Ovary (tissue), 9 donors: ENCODE data around the gene PROSER3. TPM values are rescaled to one million over a fixed set of nuclear protein-coding genes. Genes with fewer than 3 reads are reported as not detected.
A peak's percentile ranks its signal among the peaks of the same experiment; 100 is the strongest.

Experiments used
- DNase-seq, 5 donors: peaks; one replicate each; pipeline ENCODE4 v3.0.0-alpha.2; 2019 to 2020
- H3K27ac ChIP-seq, 2 donors: fragments of 200-600 bp; one replicate each; pipeline versions ENCODE4 v1.5.1 to v1.8.0; 2019 to 2022
- H3K27me3 ChIP-seq: fragments of 200-600 bp; one replicate; pipeline ENCODE4 v1.8.0; 2022
- H3K36me3 ChIP-seq: fragments of 200-600 bp; sonication (generic); one replicate; pipeline ENCODE4 v1.5.1; 2019
- H3K4me1 ChIP-seq: one replicate; pipeline ENCODE4 v1.8.1; 2013; ENCODE audit warnings: mild to moderate bottlenecking, moderate library complexity; ENCODE audit not compliant: insufficient read depth
- H3K4me3 ChIP-seq: fragments of 200-600 bp; sonication (generic); one replicate; pipeline ENCODE4 v1.5.1; 2017
- H3K9me3 ChIP-seq, 2 donors: fragments of 200-600 bp in 1 of 2; sonication (generic) in 1 of 2; one replicate each; pipeline versions ENCODE4 v1.5.1 to v1.8.1; 2013 to 2019; ENCODE audit warnings: mild to moderate bottlenecking in 1 of 2, moderate library complexity in 1 of 2
- CTCF ChIP-seq, 3 donors: fragments of 450-650 bp in 2 of 3; fragments of 200-600 bp in 1 of 3; IDR thresholded peaks; one replicate each; pipeline versions ENCODE4 v1.5.1 to v1.8.0; 2016 to 2022; ENCODE audit warnings: antibody characterized with exemption in 3 of 3, mild to moderate bottlenecking in 1 of 3
- EP300 ChIP-seq: sonication (generic); formaldehyde crosslinking; IDR thresholded peaks from one replicate; pipeline ENCODE4 v1.6.1; 2017; ENCODE audit warnings: antibody characterized with exemption
- POLR2A ChIP-seq: fragments of 450-650 bp; IDR thresholded peaks from one replicate; pipeline ENCODE4 v1.6.1; 2017; ENCODE audit warnings: antibody characterized with exemption, mild to moderate bottlenecking, moderate library complexity
- WGBS, 3 donors: extraction: QIAGEN DNeasy Blood & Tissue Kit in 1 of 3; methylation state at CpG; one replicate each; pipeline versions ENCODE4 v1.1.5 to v1.1.7; 2013 to 2017; 5-methylcytosine and 5-hydroxymethylcytosine counted together
- intact Hi-C, 4 donors: fragments of 100-400 bp; cut with DNase I; formaldehyde crosslinking; loops; one replicate each; pipeline versions ENCODE4 v1.11.0 to v1.15.1; 2022 to 2023
- polyA plus RNA-seq, 2 donors: library from polyadenylated mRNA; stranded (reverse); fragments of 200-250 nt in 1 of 2; fragments of 350-450 nt in 1 of 2; fragmentation: Illumina TruSeq in 1 of 2; extraction: RNeasy Lipid Tissue Mini Kit (QIAGEN cat#74804) in 1 of 2; gene quantifications; one replicate each; pipeline ENCODE4 v1.2.3, GENCODE V29; 2013 to 2014
- total RNA-seq, 7 donors: library from RNA; depleted of rRNA in 2 of 7; stranded (reverse); fragments of >200 nt in 2 of 7; fragmentation: NEBNext Ultra II Directional in 3 of 7; extraction: Animal tissue kit (Norgen Biotek cat#: 25700) in 3 of 7; gene quantifications; one replicate each; pipeline versions ENCODE4 v1.1.0 to v1.2.4, GENCODE V29; 2016 to 2023
- donor health status: DM: no; HTN: no; CAD: no; lungs with moderate emphysema.
- donor health status: DM: no; HTN: no; CAD: no.
- donor health status: Bipolar disorder and iron deficiency.
- donor health status: DM: yes; HTN: yes; CAD: no.
- donor health status: DM: no; HTN: no; CAD: no.
- donor health status: DM: yes; HTN: yes; CAD: no.

Gene PROSER3
- total and polyA plus RNA-seq, 9 donors = 3.3 to 59.0 (median 24.4) TPM

DNA sequence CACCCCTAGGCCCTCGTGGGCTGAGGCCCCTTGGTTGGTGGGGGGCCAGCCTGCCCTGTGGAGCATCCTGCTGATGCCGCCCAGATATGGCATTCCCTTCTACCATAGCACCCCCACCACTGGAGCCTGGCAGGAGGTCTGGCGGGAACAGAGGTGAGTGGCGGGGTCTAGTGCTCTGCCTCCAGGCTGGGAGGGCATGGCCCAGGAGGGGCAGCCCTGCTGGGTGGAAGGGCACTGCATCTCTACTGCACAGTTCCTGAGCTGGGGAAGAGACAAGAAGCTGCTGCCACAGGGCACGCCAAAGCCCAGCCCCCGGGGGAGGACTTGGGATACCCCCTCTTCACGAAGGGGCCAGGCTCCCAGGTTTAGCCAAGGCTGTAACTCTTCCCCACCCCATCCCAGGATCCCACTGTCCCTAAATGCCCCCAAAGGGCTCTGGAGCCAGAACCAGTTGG is 42.6 kb upstream of the PROSER3 start:
- DNase-seq = peak in 2 of 5 donors; percentile 24 to 40
- TF ChIP-seq POLR2A (no peak), CTCF (IDR thresholded peaks at IDR 0.05) (no peak)
- Histone ChIP-seq H3K27ac (no peak overlapping the region), H3K36me3 (no peaks in the 10 kb centered on the region), H3K9me3 (no peaks in the 10 kb centered on the region), H3K4me3 (no peak overlapping the region), H3K4me1 (peaks cover 10% of the 10 kb centered on the region), H3K27me3 (no peaks in the 10 kb centered on the region)
- 64 to 72% (median 71%) methylated on average over 7 of the region's 7 CpGs for WGBS, 3 donors
- intact Hi-C loops = loop anchor here in 3 of 4 donors (2.0 to 10.0 kb wide), 3 partner anchors 19 to 168 kb away; partner anchors contain the start of genes TMEM147 (in 2 of the 3) and PRODH2 (in 1 of the 3)

- no peak for TF ChIP-seq EP300
- no peak for TF ChIP-seq POLR2A
- no peak for TF ChIP-seq CTCF (IDR thresholded peaks at IDR 0.05)
- no peaks in the 10 kb centered on the region for H3K36me3 ChIP-seq
- peak overlapping the region; percentile 85 to 96 for H3K27ac ChIP-seq
- intact Hi-C loops = loop anchor here (2.0 to 10.0 kb wide), 5 partner anchors 19 to 169 kb away; partner anchors contain the start of genes TMEM147 (in 2 of the 4), HSPB6 (in 1 of the 4) and PRODH2 (in 1 of the 4)
- H3K27me3 ChIP-seq = no peaks in the 10 kb centered on the region
- H3K9me3 ChIP-seq = no peaks in the 10 kb centered on the region
- peak; percentile 67 to 82 (median 72) for DNase-seq
- 2 to 3% (median 3%) methylated on average over 52 of the region's 52 CpGs for WGBS, 3 donors
- H3K4me1 ChIP-seq = peaks cover 10% of the 10 kb centered on the region
- peak overlapping the region; percentile 84 for H3K4me3 ChIP-seq
These were observed 41.8 kb upstream of the PROSER3 start for GRCh38 chr19:35715981-35716800.

DNA sequence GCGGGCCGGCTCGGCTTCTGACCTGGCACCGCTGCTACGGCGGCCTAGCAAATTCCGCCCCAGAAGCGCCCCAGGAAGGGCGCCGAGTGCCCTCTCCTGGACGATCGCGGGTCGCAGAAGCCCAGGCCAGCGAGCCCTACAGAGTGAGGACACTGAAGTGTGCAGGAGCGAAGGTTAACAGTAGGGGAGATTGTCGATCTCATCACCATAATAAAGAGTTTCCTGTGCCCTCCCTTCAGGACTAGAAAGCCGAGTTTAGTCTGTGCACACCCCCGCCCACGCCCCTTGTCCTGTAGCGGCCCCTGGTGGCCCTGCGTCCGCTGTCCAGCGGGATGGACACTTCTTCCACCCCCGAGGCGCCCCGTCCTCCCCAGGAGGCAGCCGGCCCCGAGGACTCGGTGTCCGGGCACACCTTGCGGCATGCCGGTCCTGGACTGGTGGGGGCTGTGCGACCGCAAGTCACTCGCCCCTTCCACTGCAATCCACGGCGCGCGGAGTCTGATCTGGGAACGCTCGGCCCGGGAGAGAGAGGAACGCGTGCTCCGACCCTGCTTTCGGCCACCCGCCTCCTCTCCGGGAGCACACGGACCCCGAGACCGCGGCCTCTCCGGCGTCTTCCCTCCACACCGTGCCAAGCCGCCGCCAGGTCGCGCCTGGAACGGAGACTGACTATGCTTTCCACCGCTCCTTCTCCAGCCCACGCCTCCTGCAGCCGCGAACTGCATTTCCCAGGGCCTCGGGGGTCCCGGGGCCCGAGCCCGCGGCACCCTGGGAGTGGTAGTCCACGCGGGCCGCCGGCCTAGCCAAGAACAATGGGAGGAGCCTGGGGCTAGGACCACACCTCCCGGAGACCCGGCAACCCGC is 40.9 kb upstream of the PROSER3 start:
- Histone ChIP-seq H3K27me3 (no peaks in the 10 kb centered on the region), H3K4me3 (peak overlapping the region; percentile 84), H3K36me3 (no peaks in the 10 kb centered on the region), H3K9me3 (no peaks in the 10 kb centered on the region), H3K4me1 (peaks cover 10% of the 10 kb centered on the region), H3K27ac (peak overlapping the region; percentile 85 to 96)
- TF ChIP-seq POLR2A (no peak), CTCF (IDR thresholded peaks at IDR 0.05) (peak; percentile 77 to 93 (median 86))
- peak; percentile 79 to 95 (median 88) for DNase-seq
- intact Hi-C loops = loop anchor here (2.0 to 10.0 kb wide), 4 partner anchors 22 to 170 kb away; partner anchors contain the start of genes TMEM147 (in 2 of the 4), HSPB6 (in 1 of the 4) and PRODH2 (in 1 of the 4)
- WGBS, 3 donors = 0 to 1% (median 0%) methylated on average over 73 to 77 of the region's 77 CpGs
